ENCODE data around the gene GLT6D1.
"Not testable (repeated sequence)": the region's sequence is repeated elsewhere in the genome, so short reads cannot be mapped to it uniquely, and the experiment has no call there.

GLT6D1 gene

GRCh38 chr9:135673941-135674340 is 34.6 kb upstream of the GLT6D1 start:
- Histone ChIP-seq H3K4me2 (ENCODE audit: low read length) (no peak overlapping the region), H3K4me1 (ENCODE audit: control insufficient read depth, insufficient read depth, low read length) (no peaks in the 10 kb centered on the region), H3K27me3 (ENCODE audit: control insufficient read depth, insufficient read depth, low read length) (peaks cover 5% of the 10 kb centered on the region), H3K36me3 (ENCODE audit: insufficient read depth, low read length) (no peaks in the 10 kb centered on the region), H3K4me3 (ENCODE audit: low read length) (no peak overlapping the region), H3K9me3 (replicated peaks; ENCODE audit: low read length) (no peaks in the 10 kb centered on the region), H3K9ac (ENCODE audit: low read depth, low read length) (no peak overlapping the region)

DNA sequence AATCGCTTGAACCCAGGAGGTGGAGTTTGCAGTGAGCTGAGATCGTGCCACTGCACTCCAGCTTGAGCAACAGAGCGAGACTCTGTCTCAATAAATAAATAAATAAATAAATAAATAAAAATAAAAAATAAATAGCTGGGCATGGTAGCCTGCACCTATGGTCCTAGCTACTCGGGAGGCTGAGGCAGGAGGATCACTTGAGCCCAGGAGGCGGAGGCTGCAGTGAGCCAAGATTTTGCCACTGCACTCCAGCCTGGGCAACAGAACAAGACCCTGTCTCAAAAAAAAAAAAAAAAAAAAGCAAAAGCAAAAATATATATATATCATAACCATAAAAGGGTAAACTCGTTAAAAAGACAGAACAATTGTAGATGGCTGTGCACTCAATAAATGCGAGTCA is 33.4 kb upstream of the GLT6D1 start:
- H3K27me3 ChIP-seq (ENCODE audit: control insufficient read depth, insufficient read depth, low read length); H3K36me3 ChIP-seq (ENCODE audit: insufficient read depth, low read length); H3K4me2 ChIP-seq (ENCODE audit: low read length); H3K4me1 ChIP-seq (ENCODE audit: control insufficient read depth, insufficient read depth, low read length); H3K9me3 ChIP-seq (replicated peaks; ENCODE audit: low read length); H3K9ac ChIP-seq (ENCODE audit: low read depth, low read length); H3K4me3 ChIP-seq (ENCODE audit: low read length): not testable (repeated sequence)

- no peak overlapping the region for H3K4me3 ChIP-seq (ENCODE audit: low read length)
- peaks cover 5% of the 10 kb centered on the region for H3K27me3 ChIP-seq (ENCODE audit: control insufficient read depth, insufficient read depth, low read length)
- H3K4me1 ChIP-seq (ENCODE audit: control insufficient read depth, insufficient read depth, low read length): no peaks in the 10 kb centered on the region
- H3K9ac ChIP-seq (ENCODE audit: low read depth, low read length): no peak overlapping the region
- no peaks in the 10 kb centered on the region for H3K9me3 ChIP-seq (replicated peaks; ENCODE audit: low read length)
- H3K36me3 ChIP-seq (ENCODE audit: insufficient read depth, low read length): no peaks in the 10 kb centered on the region
- no peak overlapping the region for H3K4me2 ChIP-seq (ENCODE audit: low read length)
Observed at GRCh38 chr9:135671591-135672041, 32.3 kb upstream of the GLT6D1 start.

GRCh38 chr9:135670721-135671590 is 31.6 kb upstream of the GLT6D1 start:
- Histone ChIP-seq H3K4me3 (ENCODE audit: low read length) (no peak overlapping the region), H3K27me3 (ENCODE audit: control insufficient read depth, insufficient read depth, low read length) (peaks cover 5% of the 10 kb centered on the region), H3K9ac (ENCODE audit: low read depth, low read length) (no peak overlapping the region), H3K4me1 (ENCODE audit: control insufficient read depth, insufficient read depth, low read length) (no peaks in the 10 kb centered on the region), H3K9me3 (replicated peaks; ENCODE audit: low read length) (no peaks in the 10 kb centered on the region), H3K36me3 (ENCODE audit: insufficient read depth, low read length) (no peaks in the 10 kb centered on the region), H3K4me2 (ENCODE audit: low read length) (no peak overlapping the region)

DNA sequence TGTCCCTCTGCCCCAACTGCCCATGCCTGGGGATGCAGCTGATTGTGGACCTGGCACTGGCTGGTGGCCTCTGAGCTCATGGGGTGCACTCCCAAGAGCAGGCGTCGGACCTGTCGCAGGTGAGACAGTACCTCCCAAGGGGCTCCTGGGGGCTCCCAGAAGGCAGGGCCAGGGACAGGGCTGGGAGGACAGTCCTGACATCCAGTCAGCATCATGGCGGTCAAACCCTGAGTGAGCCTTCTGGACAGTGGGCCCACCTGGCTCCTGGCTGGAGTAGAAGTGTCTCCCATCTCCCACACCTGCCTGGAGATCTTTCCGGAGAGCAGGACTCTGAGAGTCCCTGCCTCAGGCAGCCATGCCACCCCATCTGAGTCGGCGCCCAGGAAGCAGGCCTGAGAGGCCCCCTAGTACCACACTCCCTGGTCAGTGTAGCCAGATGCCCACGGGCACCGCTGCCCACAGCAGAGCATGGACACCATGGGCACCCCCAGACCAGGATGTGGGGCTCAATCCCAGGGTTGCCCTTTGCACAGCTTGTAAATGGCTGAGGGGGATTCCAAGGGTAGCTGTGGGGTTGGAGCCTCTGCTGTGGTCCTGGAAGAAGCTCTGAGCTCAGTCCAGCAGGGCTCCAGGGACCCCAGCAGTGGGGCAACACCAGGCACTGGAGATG is 30.4 kb upstream of the GLT6D1 start:
- H3K4me2 ChIP-seq (ENCODE audit: low read length): no peak overlapping the region
- H3K9ac ChIP-seq (ENCODE audit: low read depth, low read length): no peak overlapping the region
- H3K27me3 ChIP-seq (ENCODE audit: control insufficient read depth, insufficient read depth, low read length): peaks cover 5% of the 10 kb centered on the region
- no peaks in the 10 kb centered on the region for H3K9me3 ChIP-seq (replicated peaks; ENCODE audit: low read length)
- H3K4me3 ChIP-seq (ENCODE audit: low read length): no peak overlapping the region
- no peaks in the 10 kb centered on the region for H3K4me1 ChIP-seq (ENCODE audit: control insufficient read depth, insufficient read depth, low read length)
- H3K36me3 ChIP-seq (ENCODE audit: insufficient read depth, low read length): no peaks in the 10 kb centered on the region

DNA sequence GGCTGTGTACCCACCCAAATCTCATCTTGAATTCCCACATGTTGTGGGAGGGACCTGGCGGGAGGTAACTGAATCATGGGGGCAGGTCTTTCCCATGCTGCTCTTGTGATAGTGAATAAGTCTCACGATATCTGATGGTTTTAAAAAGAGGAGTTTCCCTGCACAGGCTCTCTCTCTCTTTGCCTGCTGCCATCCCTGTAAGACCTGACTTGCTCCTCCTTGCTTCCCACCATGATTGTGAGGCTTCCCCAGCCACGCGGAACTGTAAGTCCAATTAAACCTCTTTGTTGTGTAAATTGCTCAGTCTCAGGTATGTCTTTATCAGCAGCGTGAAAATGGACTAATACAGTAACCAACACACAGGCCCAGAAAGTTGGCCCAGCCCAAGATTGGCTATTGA is 29.7 kb upstream of the GLT6D1 start:
- not testable (repeated sequence) for H3K4me3 ChIP-seq (ENCODE audit: low read length)

DNA sequence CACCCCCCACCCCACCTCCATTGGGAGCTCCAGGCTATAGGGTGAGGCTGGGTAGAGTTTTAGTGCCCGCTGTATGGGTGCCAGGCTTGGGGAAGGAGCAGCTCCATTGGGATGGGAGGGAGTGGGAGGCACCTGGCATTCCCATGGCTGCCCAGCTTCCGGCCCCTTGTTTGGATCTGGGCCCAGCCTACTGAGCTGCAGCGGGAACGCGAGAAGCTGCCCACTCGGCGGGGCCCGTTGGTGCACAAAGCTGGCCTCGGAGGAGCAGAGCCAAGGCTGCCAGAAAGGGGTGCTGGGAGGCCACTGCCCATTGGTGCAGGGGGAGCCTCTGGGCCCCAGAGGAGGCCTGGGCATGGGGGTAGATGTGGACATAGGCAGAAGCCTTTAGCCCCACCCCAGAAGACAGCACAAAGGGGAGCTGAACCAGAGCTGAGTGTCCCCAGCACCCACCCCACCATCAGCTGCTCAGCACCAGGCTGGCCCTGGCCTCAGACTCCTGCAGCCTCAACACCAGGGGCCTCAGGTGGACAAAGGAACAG is 28.2 kb upstream of the GLT6D1 start:
- no peaks in the 10 kb centered on the region for H3K27me3 ChIP-seq (ENCODE audit: control insufficient read depth, insufficient read depth, low read length)
- no peak overlapping the region for H3K4me2 ChIP-seq (ENCODE audit: low read length)
- H3K36me3 ChIP-seq (ENCODE audit: insufficient read depth, low read length): no peaks in the 10 kb centered on the region
- H3K9me3 ChIP-seq (replicated peaks; ENCODE audit: low read length): no peaks in the 10 kb centered on the region
- no peaks in the 10 kb centered on the region for H3K4me1 ChIP-seq (ENCODE audit: control insufficient read depth, insufficient read depth, low read length)
- no peak overlapping the region for H3K9ac ChIP-seq (ENCODE audit: low read depth, low read length)
- no peak overlapping the region for H3K4me3 ChIP-seq (ENCODE audit: low read length)

More for the DNA sequence above, 29.7 kb upstream of the GLT6D1 start:
- not testable (repeated sequence) for H3K27me3 ChIP-seq (ENCODE audit: control insufficient read depth, insufficient read depth, low read length); H3K4me2 ChIP-seq (ENCODE audit: low read length); H3K9ac ChIP-seq (ENCODE audit: low read depth, low read length); H3K9me3 ChIP-seq (replicated peaks; ENCODE audit: low read length); H3K4me1 ChIP-seq (ENCODE audit: control insufficient read depth, insufficient read depth, low read length); H3K36me3 ChIP-seq (ENCODE audit: insufficient read depth, low read length)

DNA sequence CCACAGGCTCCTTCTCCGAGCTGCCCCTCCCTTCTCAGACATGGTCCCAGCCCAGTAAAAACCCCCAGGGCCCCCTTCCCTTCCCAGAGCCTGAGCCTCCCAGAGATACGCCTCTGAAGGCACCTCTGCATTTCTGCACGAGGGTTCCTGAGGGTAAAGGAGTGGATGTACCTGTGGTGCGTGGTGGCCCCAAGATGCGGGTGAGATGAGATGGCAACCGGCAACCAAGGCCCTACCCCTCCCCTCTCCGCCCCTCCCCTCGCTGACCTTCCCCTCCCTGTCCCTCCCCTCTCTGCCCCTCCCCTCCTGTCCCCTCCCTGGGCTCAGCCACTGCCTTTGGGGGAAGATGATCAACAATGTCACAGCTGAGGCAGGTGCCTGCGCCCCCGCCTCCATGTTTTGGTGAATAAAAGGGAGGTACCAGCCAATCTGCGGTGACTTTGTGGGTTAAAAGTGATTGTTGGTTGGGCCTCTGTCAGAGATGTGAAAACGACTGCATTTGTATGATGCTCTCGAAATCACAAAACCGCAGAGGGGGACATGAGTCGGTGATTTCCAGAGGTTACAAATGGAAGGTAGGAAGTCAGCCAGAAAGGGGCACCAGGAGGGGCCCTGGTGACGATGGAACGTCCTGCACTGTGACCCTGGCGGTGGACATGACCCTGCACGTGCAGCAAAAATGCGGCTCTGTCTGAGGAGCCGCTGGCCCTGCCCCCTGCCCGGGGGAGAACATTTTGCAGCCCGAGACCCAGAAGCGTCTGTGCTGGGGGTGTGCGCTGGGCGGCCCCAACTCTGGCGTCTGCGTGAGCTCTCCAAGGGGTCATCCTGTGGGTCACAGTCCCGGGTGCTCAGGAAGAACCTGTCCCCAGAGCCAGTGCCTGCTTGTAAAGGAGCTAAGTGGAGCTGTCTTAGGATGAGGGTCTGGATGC is 27.5 kb upstream of the GLT6D1 start:
- no peaks in the 10 kb centered on the region for H3K9me3 ChIP-seq (replicated peaks; ENCODE audit: low read length)
- H3K4me3 ChIP-seq (ENCODE audit: low read length): no peak overlapping the region
- H3K4me2 ChIP-seq (ENCODE audit: low read length): no peak overlapping the region
- H3K36me3 ChIP-seq (ENCODE audit: insufficient read depth, low read length): no peaks in the 10 kb centered on the region
- no peak overlapping the region for H3K9ac ChIP-seq (ENCODE audit: low read depth, low read length)
- no peaks in the 10 kb centered on the region for H3K27me3 ChIP-seq (ENCODE audit: control insufficient read depth, insufficient read depth, low read length)
- no peaks in the 10 kb centered on the region for H3K4me1 ChIP-seq (ENCODE audit: control insufficient read depth, insufficient read depth, low read length)

GRCh38 chr9:135665795-135666189 is 26.5 kb upstream of the GLT6D1 start:
- H3K9me3 ChIP-seq (replicated peaks; ENCODE audit: low read length): no peaks in the 10 kb centered on the region
- H3K4me3 ChIP-seq (ENCODE audit: low read length): no peak overlapping the region
- no peak overlapping the region for H3K4me2 ChIP-seq (ENCODE audit: low read length)
- H3K4me1 ChIP-seq (ENCODE audit: control insufficient read depth, insufficient read depth, low read length): no peaks in the 10 kb centered on the region
- no peaks in the 10 kb centered on the region for H3K36me3 ChIP-seq (ENCODE audit: insufficient read depth, low read length)
- no peaks in the 10 kb centered on the region for H3K27me3 ChIP-seq (ENCODE audit: control insufficient read depth, insufficient read depth, low read length)
- no peak overlapping the region for H3K9ac ChIP-seq (ENCODE audit: low read depth, low read length)

DNA sequence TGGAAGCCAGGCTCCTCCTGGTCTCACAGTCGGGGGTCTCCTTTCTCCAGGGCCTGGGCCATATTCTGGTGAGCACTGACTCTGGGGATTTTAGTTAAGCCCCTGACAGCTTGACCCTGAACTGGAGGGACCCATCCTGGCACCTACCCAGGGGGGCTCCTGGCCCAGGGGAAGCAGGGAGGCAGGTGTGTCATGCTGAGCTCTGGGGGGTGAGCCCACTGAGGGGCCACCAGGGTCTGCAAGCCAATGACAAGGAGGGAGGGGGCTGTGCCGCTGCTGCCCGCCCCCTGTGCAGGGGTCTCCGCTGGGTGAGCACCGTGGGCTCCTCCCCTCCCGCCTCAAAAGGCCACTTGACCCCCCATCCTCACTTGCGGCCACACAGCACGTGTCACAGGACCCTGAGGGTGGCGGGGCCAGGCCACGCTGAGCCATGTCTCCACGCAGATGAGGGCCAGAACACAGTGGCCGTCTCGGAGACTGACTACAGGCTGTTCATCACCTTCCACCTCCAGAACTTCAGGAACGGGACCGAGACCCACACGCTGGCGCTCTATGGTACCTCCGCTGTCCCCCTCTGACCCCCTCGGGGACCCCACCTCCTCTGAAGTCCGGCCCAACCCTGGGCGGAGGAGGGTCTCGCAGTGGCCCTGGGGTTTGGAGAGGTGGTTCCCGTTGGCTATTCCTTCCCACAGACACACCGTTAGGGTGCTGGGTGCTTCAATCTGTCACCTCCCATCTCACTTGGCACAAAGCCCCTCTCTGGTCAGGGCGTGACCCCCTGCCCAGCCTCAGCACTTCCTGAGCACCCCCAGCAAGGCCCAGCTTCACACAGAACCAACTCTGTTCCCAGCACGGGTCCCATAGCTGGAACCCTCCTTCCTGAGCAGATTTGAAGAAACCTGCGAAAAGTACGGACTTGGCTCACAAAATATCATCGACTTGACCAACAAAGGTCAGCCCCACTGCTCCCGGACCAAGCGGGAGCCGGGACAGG is 25.8 kb upstream of the GLT6D1 start:
- no peaks in the 10 kb centered on the region for H3K9me3 ChIP-seq (replicated peaks; ENCODE audit: low read length)
- no peaks in the 10 kb centered on the region for H3K4me1 ChIP-seq (ENCODE audit: control insufficient read depth, insufficient read depth, low read length)
- no peak overlapping the region for H3K4me3 ChIP-seq (ENCODE audit: low read length)
- H3K4me2 ChIP-seq (ENCODE audit: low read length): no peak overlapping the region
- no peaks in the 10 kb centered on the region for H3K27me3 ChIP-seq (ENCODE audit: control insufficient read depth, insufficient read depth, low read length)
- H3K36me3 ChIP-seq (ENCODE audit: insufficient read depth, low read length): no peaks in the 10 kb centered on the region
- no peak overlapping the region for H3K9ac ChIP-seq (ENCODE audit: low read depth, low read length)

All from skeletal muscle satellite cell (primary cell).